ENCODE results near the gene CTBP2. TPM values are rescaled to one million over a fixed set of nuclear protein-coding genes. Genes with fewer than 3 reads are reported as not detected.
A peak's percentile ranks its signal among the peaks of the same experiment; 100 is the strongest.

The CTBP2 gene
- total RNA-seq, 3 donors from 2014 or later (not counting 1 experiment from before 2014, with no cell fraction given), result 120 to 179 (median 124) TPM

- no peak overlapping the region for H3K4me3 Mint-ChIP-seq
- 94% methylated on average over 9 of the region's 9 CpGs for WGBS (ENCODE audit: insufficient coverage)
Measured at GRCh38 chr10:125130260-125130659, 30.1 kb downstream of the CTBP2 start.

GRCh38 chr10:125129076-125129458 lies 31.3 kb downstream of the CTBP2 start:
- Histone ChIP-seq H3K9me3 (ENCODE audit: control insufficient read depth, insufficient read depth, low read length) (peaks cover 3% of the 10 kb centered on the region), H3K27ac (ENCODE audit: low read length) (no peak overlapping the region), H3K27me3 (ENCODE audit: control insufficient read depth, insufficient read depth, low read length) (no peaks in the 10 kb centered on the region), H3K36me3 (ENCODE audit: control insufficient read depth, insufficient read depth, low read length) (peaks cover 21% of the 10 kb centered on the region), H3K4me3 (ENCODE audit: low read length) (no peak overlapping the region), H3K4me1 (ENCODE audit: control insufficient read depth, insufficient read depth, low read length) (peaks cover 50% of the 10 kb centered on the region)
- peak overlapping the region; percentile 90 to 91 for H3K27ac Mint-ChIP-seq
- no peak for DNase-seq
- H3K4me1 Mint-ChIP-seq, result peaks cover 85 to 89% of the 10 kb centered on the region in 2 donors
- H3K36me3 Mint-ChIP-seq, result no peaks in the 10 kb centered on the region
- H3K27me3 Mint-ChIP-seq (ENCODE audit: low read depth in 2 of 2), result no peaks in the 10 kb centered on the region
- H3K9me3 Mint-ChIP-seq, result no peaks in the 10 kb centered on the region
- TF ChIP-seq CTCF (IDR thresholded peaks at IDR 0.05), result no peak
- WGBS (ENCODE audit: insufficient coverage), result 15% methylated on average over 3 of the region's 3 CpGs
- H3K4me3 Mint-ChIP-seq, result no peak overlapping the region
- intact Hi-C loops (cut with micrococcal nuclease), result loop anchor here (2.0 kb wide), 1 partner anchor 22 kb away; no protein-coding TSS in a partner anchor
- ATAC-seq, result peak; percentile 61 to 90 (median 72)

More at GRCh38 chr10:125130260-125130659, 30.1 kb downstream of the CTBP2 start:
- Mint-ChIP-seq H3K9me3 (no peaks in the 10 kb centered on the region), H3K36me3 (no peaks in the 10 kb centered on the region), H3K27me3 (ENCODE audit: low read depth in 2 of 2) (no peaks in the 10 kb centered on the region), H3K27ac (peak overlapping the region; percentile 90 to 91), H3K4me1 (peaks cover 84 to 89% of the 10 kb centered on the region in 2 donors)
- Histone ChIP-seq H3K4me1 (ENCODE audit: control insufficient read depth, insufficient read depth, low read length) (peaks cover 49% of the 10 kb centered on the region), H3K27me3 (ENCODE audit: control insufficient read depth, insufficient read depth, low read length) (no peaks in the 10 kb centered on the region), H3K27ac (ENCODE audit: low read length) (no peak overlapping the region), H3K36me3 (ENCODE audit: control insufficient read depth, insufficient read depth, low read length) (peaks cover 22% of the 10 kb centered on the region), H3K4me3 (ENCODE audit: low read length) (no peak overlapping the region), H3K9me3 (ENCODE audit: control insufficient read depth, insufficient read depth, low read length) (peaks cover 3% of the 10 kb centered on the region)
- DNase-seq (no peak), ATAC-seq (no peak)
- no peak for TF ChIP-seq CTCF (IDR thresholded peaks at IDR 0.05)
- intact Hi-C loops (cut with micrococcal nuclease), result no loop called here

GRCh38 chr10:125128397-125129075 lies 31.8 kb downstream of the CTBP2 start:
- WGBS (ENCODE audit: insufficient coverage), result 97% methylated on average over 5 of the region's 8 CpGs
- ATAC-seq, result no peak

More at GRCh38 chr10:125128397-125129075, 31.8 kb downstream of the CTBP2 start:
- H3K36me3 ChIP-seq (ENCODE audit: control insufficient read depth, insufficient read depth, low read length), result peaks cover 18% of the 10 kb centered on the region
- intact Hi-C loops (cut with micrococcal nuclease), result loop anchor here (2.0 kb wide), 1 partner anchor 22 kb away; no protein-coding TSS in a partner anchor
- Mint-ChIP-seq H3K36me3 (no peaks in the 10 kb centered on the region), H3K4me3 (peak overlapping the region; percentile 41), H3K27ac (peak overlapping the region; percentile 90 to 91), H3K27me3 (ENCODE audit: low read depth in 2 of 2) (no peaks in the 10 kb centered on the region), H3K9me3 (no peaks in the 10 kb centered on the region), H3K4me1 (peaks cover 85 to 89% of the 10 kb centered on the region in 2 donors)
- DNase-seq, result no peak
- peaks cover 55% of the 10 kb centered on the region for H3K4me1 ChIP-seq (ENCODE audit: control insufficient read depth, insufficient read depth, low read length)
- TF ChIP-seq CTCF (IDR thresholded peaks at IDR 0.05), result no peak
- peaks cover 3% of the 10 kb centered on the region for H3K9me3 ChIP-seq (ENCODE audit: control insufficient read depth, insufficient read depth, low read length)
- no peaks in the 10 kb centered on the region for H3K27me3 ChIP-seq (ENCODE audit: control insufficient read depth, insufficient read depth, low read length)
- no peak overlapping the region for H3K27ac ChIP-seq (ENCODE audit: low read length)
- no peak overlapping the region for H3K4me3 ChIP-seq (ENCODE audit: low read length)

Data from natural killer cell (primary cell).